GM13976 (cell line): ENCODE results near the gene DHRS7B.

ENCODE experiments used
- DNase-seq: peaks from one replicate; pipeline ENCODE4 v3.0.0; 2012; ENCODE audit warnings: low spot score
- CTCF ChIP-seq: IDR thresholded peaks from 2 replicates; pipeline ENCODE4 v1.5.1; 2012; ENCODE audit warnings: borderline replicate concordance, mild to moderate bottlenecking; ENCODE audit not compliant: insufficient read depth; ENCODE audit errors: extremely low read depth, missing control alignments, control extremely low read depth
- in situ Hi-C: fragments of 300-500 bp; cut with MboI; formaldehyde crosslinking; loops from one replicate; pipeline ENCODE4 v1.12.0; 2022; ENCODE audit warnings: low sequenced_read_pairs, mixed read lengths, inconsistent platforms; ENCODE audit not compliant: unreplicated experiment

Gene DHRS7B

GRCh38 chr17:21170809-21171208 is 44.0 kb downstream of the DHRS7B start:
- TF ChIP-seq CTCF, result no peak
- in situ Hi-C loops, result no loop called here
- no peak for DNase-seq

GRCh38 chr17:21171309-21171922 is 44.7 kb downstream of the DHRS7B start:
- in situ Hi-C loops, result no loop called here
- no peak for TF ChIP-seq CTCF

GRCh38 chr17:21171970-21172510 is 45.3 kb downstream of the DHRS7B start:
- TF ChIP-seq CTCF, result no peak
- in situ Hi-C loops, result no loop called here
- DNase-seq, result no peak

More at GRCh38 chr17:21171309-21171922, 44.7 kb downstream of the DHRS7B start:
- DNase-seq, result peak; percentile 79

- TF ChIP-seq CTCF, result no peak
- peak; percentile 7 for DNase-seq
- in situ Hi-C loops, result no loop called here
Observed at GRCh38 chr17:21172846-21173245, 46.1 kb downstream of the DHRS7B start.

GRCh38 chr17:21173543-21173942 is 46.8 kb downstream of the DHRS7B start:
- TF ChIP-seq CTCF, result no peak
- no peak for DNase-seq
- in situ Hi-C loops, result no loop called here

- in situ Hi-C loops, result no loop called here
- no peak for DNase-seq
- no peak for TF ChIP-seq CTCF
Observed at GRCh38 chr17:21174186-21174585, 47.4 kb downstream of the DHRS7B start.

GRCh38 chr17:21174713-21175112 is 47.9 kb downstream of the DHRS7B start:
- TF ChIP-seq CTCF, result no peak
- in situ Hi-C loops, result no loop called here
- DNase-seq, result peak; percentile 3
